ENCODE data around the gene SNED1. TPM values are rescaled to one million over a fixed set of nuclear protein-coding genes. Genes with fewer than 3 reads are reported as not detected.

Gene SNED1
- total RNA-seq, 2 experiments from 2014 or later = 2.8 to 13.6 TPM

DNA sequence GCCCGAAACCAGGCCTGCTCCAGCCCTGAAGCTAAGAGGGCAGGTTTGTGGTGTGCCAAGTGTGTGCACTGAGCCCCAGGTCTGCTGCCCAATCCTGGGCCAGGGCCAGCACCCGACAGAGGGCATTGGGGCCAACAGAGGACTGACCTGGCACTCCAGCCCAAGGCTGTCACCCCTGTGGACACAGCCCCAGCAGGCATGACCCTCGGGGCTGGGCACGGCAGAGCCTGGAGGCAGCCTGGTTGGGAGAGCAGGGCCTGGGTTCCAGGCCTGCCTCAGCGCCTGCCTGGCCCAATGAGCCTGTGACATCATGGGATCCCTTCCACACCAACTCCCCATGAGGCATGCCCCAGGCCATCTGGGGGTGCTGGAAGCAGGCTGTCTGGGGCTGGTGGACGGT lies 10.8 kb upstream of the SNED1 start:
- Histone ChIP-seq H3K9me2 (ENCODE audit: insufficient read depth, low read length) (no peaks in the 10 kb centered on the region), H4K20me1 (ENCODE audit: insufficient read depth, low read length) (no peaks in the 10 kb centered on the region), H3K36me3 (ENCODE audit: insufficient read depth, low read length) (no peaks in the 10 kb centered on the region), H3K27ac (ENCODE audit: low read depth, low read length, poor library complexity, severe bottlenecking) (peak overlapping the region; percentile 19), H3K4me2 (ENCODE audit: low read length) (peak overlapping the region; percentile 31), H2AFZ (ENCODE audit: low read length) (peak overlapping the region; percentile 59; the same call in 1 of the 2 replicates), H3K79me2 (ENCODE audit: insufficient read depth, low read depth, low read length) (no peaks in the 10 kb centered on the region), H3K4me1 (ENCODE audit: insufficient read depth, low read length, poor library complexity, severe bottlenecking) (peaks cover 13% of the 10 kb centered on the region), H3K9me3 (ENCODE audit: low read length) (no peaks in the 10 kb centered on the region), H3K4me3 (ENCODE audit: low read depth, low read length, poor library complexity, severe bottlenecking) (no peak overlapping the region)
- intact Hi-C loops (cut with micrococcal nuclease; ENCODE audit: unreplicated experiment) = no loop called here
- ChIA-PET POLR2A (no interaction called here), CTCF (ENCODE audit: unreplicated experiment) (no interaction called here)
- BruUV-seq (replicated peaks) = no TSS peak
- TF ChIP-seq, protein P1, sequence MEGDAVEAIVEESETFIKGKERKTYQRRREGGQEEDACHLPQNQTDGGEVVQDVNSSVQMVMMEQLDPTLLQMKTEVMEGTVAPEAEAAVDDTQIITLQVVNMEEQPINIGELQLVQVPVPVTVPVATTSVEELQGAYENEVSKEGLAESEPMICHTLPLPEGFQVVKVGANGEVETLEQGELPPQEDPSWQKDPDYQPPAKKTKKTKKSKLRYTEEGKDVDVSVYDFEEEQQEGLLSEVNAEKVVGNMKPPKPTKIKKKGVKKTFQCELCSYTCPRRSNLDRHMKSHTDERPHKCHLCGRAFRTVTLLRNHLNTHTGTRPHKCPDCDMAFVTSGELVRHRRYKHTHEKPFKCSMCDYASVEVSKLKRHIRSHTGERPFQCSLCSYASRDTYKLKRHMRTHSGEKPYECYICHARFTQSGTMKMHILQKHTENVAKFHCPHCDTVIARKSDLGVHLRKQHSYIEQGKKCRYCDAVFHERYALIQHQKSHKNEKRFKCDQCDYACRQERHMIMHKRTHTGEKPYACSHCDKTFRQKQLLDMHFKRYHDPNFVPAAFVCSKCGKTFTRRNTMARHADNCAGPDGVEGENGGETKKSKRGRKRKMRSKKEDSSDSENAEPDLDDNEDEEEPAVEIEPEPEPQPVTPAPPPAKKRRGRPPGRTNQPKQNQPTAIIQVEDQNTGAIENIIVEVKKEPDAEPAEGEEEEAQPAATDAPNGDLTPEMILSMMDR (conservative IDR thresholded peaks at IDR 0.05; ENCODE audit: low read length) = no peak
- no peak for TF ChIP-seq EZH2phosphoT487 (IDR thresholded peaks at IDR 0.05; ENCODE audit: borderline replicate concordance, low read depth, low read length)
- DNase-seq (ENCODE audit: low spot score) = no peak

DNA sequence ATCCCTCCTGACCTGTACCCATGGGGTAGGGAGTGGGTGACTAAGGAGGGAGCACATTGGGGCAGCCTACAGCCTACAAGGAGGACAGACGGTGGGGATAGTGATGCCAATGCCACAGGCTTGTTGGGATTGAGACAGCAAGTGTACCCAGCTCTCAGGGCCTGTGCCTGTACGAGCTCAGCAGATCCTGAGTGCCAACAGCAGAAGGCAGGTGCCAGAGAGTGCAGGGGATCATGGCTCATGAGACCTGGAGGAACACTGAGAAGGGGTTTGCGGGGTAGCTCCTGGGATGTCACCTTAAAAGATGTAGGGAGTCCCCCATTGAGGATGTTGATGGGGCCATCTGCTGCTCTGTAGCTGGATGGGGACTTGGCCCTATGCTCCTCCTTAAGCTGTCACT lies 10.3 kb upstream of the SNED1 start:
- intact Hi-C loops (cut with micrococcal nuclease; ENCODE audit: unreplicated experiment) = loop anchor here (2.0 kb wide), 1 partner anchor 137 kb away; no protein-coding TSS in a partner anchor
- TF ChIP-seq, protein P1 (conservative IDR thresholded peaks at IDR 0.05; ENCODE audit: low read length) = no peak
- no peak for TF ChIP-seq EZH2phosphoT487 (IDR thresholded peaks at IDR 0.05; ENCODE audit: borderline replicate concordance, low read depth, low read length)
- BruUV-seq (replicated peaks) = no TSS peak
- Histone ChIP-seq H3K4me1 (ENCODE audit: insufficient read depth, low read length, poor library complexity, severe bottlenecking) (peaks cover 13% of the 10 kb centered on the region), H3K36me3 (ENCODE audit: insufficient read depth, low read length) (no peaks in the 10 kb centered on the region), H3K9me3 (ENCODE audit: low read length) (no peaks in the 10 kb centered on the region), H3K9me2 (ENCODE audit: insufficient read depth, low read length) (no peaks in the 10 kb centered on the region), H3K27ac (ENCODE audit: low read depth, low read length, poor library complexity, severe bottlenecking) (no peak overlapping the region), H2AFZ (ENCODE audit: low read length) (peak overlapping the region; percentile 59; the same call in 1 of the 2 replicates), H3K79me2 (ENCODE audit: insufficient read depth, low read depth, low read length) (no peaks in the 10 kb centered on the region), H3K4me2 (ENCODE audit: low read length) (no peak overlapping the region), H4K20me1 (ENCODE audit: insufficient read depth, low read length) (no peaks in the 10 kb centered on the region), H3K4me3 (ENCODE audit: low read depth, low read length, poor library complexity, severe bottlenecking) (no peak overlapping the region)
- ChIA-PET POLR2A (interaction anchor here (0.6 kb wide), 1 partner anchor 161 kb away, joined by 3 read pairs; no protein-coding TSS in a partner anchor), CTCF (ENCODE audit: unreplicated experiment) (no interaction called here)
- no peak for DNase-seq (ENCODE audit: low spot score)

DNA sequence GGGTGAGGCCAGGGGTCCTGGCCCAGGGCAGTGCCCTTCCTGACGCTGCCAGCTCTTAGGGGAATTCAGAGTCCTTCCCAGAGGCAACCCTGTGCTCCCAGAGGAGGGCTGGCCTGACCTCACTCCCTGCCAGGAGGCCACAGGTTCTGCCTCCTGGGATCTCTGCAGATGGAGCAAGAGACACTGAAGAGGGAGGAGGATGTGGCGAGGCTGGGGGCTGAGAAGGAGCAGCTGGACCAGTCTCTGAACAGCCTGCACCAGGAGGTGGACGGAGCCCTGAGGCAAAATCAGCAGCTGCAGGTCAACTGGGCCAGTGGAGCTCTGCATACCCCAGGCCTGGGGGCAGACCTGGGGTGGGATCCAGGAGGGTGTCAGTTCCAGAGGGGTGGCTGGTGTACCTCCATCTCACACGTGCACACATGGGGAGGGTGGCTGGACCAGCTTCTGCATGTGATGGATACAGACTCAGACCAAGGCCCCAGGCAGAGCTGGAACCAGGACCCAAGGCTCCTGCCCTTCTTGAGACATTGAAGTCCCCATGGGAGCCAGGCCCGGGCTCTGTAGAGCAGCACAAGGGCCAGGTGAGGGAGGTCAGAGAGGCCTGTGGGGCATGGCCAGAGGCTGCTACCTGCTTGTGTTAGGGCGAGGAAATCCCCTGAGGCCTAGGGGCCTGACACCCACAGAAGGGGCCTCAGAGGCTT lies 9.7 kb upstream of the SNED1 start:
- H3K9me3 ChIP-seq (ENCODE audit: low read length) = no peaks in the 10 kb centered on the region
- H3K4me1 ChIP-seq (ENCODE audit: insufficient read depth, low read length, poor library complexity, severe bottlenecking) = peaks cover 13% of the 10 kb centered on the region
- no peak overlapping the region for H3K4me2 ChIP-seq (ENCODE audit: low read length)
- no peaks in the 10 kb centered on the region for H4K20me1 ChIP-seq (ENCODE audit: insufficient read depth, low read length)
- no peaks in the 10 kb centered on the region for H3K36me3 ChIP-seq (ENCODE audit: insufficient read depth, low read length)
- no peak overlapping the region for H3K27ac ChIP-seq (ENCODE audit: low read depth, low read length, poor library complexity, severe bottlenecking)
- H3K9me2 ChIP-seq (ENCODE audit: insufficient read depth, low read length) = no peaks in the 10 kb centered on the region
- DNase-seq (ENCODE audit: low spot score) = no peak
- ChIA-PET CTCF (ENCODE audit: unreplicated experiment) (no interaction called here), POLR2A (interaction anchor here (0.6 kb wide), 2 partner anchors 35 to 161 kb away, joined by 3 to 4 read pairs; no protein-coding TSS in a partner anchor)
- TF ChIP-seq, protein P1 (conservative IDR thresholded peaks at IDR 0.05; ENCODE audit: low read length) = no peak
- no peak for TF ChIP-seq EZH2phosphoT487 (IDR thresholded peaks at IDR 0.05; ENCODE audit: borderline replicate concordance, low read depth, low read length)
- intact Hi-C loops (cut with micrococcal nuclease; ENCODE audit: unreplicated experiment) = loop anchor here (2.0 kb wide), 1 partner anchor 138 kb away; no protein-coding TSS in a partner anchor
- no peak overlapping the region for H2AFZ ChIP-seq (ENCODE audit: low read length)
- BruUV-seq (replicated peaks) = no TSS peak
- H3K79me2 ChIP-seq (ENCODE audit: insufficient read depth, low read depth, low read length) = no peaks in the 10 kb centered on the region
- H3K4me3 ChIP-seq (ENCODE audit: low read depth, low read length, poor library complexity, severe bottlenecking) = no peak overlapping the region

All from OCI-LY7 (cell line).